WTC11 (cell line): Measurements from ENCODE around the gene CORO1C.

Experiments
- CBFB ChIP-seq: sonication (generic); formaldehyde crosslinking; IDR thresholded peaks from 2 replicates; pipeline ENCODE4 v1.8.1; 2022; ENCODE audit warnings: mild to moderate bottlenecking, low read depth, missing genetic modification reagents
- CTCF ChIP-seq: fragments of 200-600 bp; IDR thresholded peaks from 2 replicates; pipeline ENCODE4 v1.8.0; 2022; ENCODE audit warnings: antibody characterized with exemption
- MAX ChIP-seq: sonication (generic); formaldehyde crosslinking; IDR thresholded peaks from 2 replicates; pipeline ENCODE4 v1.8.0; 2022; ENCODE audit warnings: mild to moderate bottlenecking, missing genetic modification reagents
- SMAD3 ChIP-seq: sonication (generic); formaldehyde crosslinking; IDR thresholded peaks from 2 replicates; pipeline ENCODE4 v1.8.0; 2022; ENCODE audit warnings: missing genetic modification reagents, mild to moderate bottlenecking, borderline replicate concordance
- TCF7 ChIP-seq: sonication (generic); formaldehyde crosslinking; IDR thresholded peaks from 2 replicates; pipeline ENCODE4 v1.8.0; 2022; ENCODE audit warnings: mild to moderate bottlenecking, low read depth, missing genetic modification reagents, moderate library complexity
- ZSCAN18 ChIP-seq: fragments of 250-450 bp; sonication (Bioruptor Pico); IDR thresholded peaks from 2 replicates; pipeline ENCODE4 v2.1.2; 2022; ENCODE audit warnings: mild to moderate bottlenecking, moderate library complexity

- TF ChIP-seq CTCF, result no peak
- no peak for TF ChIP-seq MAX
- TF ChIP-seq CBFB, result no peak
- no peak for TF ChIP-seq ZSCAN18
- no peak for TF ChIP-seq SMAD3 (CRISPR knock-in tag)
- TF ChIP-seq TCF7 (CRISPR knock-in tag), result no peak
These were observed 52.1 kb downstream of the CORO1C start for GRCh38 chr12:108679106-108679681.
